ENCODE measurements around the gene CDC5L.

DNA sequence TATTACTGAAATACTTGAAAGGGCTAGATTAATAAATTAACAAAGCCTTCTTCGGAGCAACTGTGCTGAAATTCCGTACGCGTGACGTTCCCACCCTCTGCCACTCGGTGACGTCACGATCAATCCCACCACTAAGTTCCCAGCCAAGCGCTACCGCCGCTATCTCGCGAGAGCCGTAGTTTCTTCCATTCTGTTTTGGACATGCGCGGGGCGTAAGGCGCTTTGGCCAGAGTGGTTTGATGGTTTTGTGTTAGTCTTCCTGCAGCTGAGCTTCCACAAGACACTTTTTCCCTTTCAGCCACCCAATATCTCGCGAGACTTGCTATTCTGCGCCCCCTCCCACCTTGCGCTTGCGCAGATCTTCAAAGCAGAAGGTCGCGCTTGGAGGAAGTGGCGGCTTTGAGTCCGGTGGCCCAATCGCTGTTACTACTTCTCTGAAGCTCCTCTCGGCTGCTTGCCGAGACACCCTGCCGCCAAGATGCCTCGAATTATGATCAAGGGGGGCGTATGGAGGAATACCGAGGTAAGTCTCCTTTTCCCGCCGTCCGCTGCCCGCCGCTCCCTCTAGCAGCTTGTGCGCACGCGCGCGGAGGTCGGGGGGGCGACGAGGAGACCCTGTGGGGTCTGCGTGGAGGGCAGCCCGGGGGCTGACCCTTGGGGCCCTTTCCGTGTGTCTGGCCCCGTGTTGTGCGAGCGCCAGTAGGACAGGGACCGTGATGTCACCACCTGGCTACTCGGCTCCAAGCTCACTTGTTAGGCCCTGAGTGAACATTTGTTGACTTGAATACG lies at the start of gene CDC5L:
- TF ChIP-seq EZH2 (IDR thresholded peaks at IDR 0.05; ENCODE audit: borderline replicate concordance, low read depth, low read length, poor library complexity, severe bottlenecking): no peak
- TF ChIP-seq, protein P1, sequence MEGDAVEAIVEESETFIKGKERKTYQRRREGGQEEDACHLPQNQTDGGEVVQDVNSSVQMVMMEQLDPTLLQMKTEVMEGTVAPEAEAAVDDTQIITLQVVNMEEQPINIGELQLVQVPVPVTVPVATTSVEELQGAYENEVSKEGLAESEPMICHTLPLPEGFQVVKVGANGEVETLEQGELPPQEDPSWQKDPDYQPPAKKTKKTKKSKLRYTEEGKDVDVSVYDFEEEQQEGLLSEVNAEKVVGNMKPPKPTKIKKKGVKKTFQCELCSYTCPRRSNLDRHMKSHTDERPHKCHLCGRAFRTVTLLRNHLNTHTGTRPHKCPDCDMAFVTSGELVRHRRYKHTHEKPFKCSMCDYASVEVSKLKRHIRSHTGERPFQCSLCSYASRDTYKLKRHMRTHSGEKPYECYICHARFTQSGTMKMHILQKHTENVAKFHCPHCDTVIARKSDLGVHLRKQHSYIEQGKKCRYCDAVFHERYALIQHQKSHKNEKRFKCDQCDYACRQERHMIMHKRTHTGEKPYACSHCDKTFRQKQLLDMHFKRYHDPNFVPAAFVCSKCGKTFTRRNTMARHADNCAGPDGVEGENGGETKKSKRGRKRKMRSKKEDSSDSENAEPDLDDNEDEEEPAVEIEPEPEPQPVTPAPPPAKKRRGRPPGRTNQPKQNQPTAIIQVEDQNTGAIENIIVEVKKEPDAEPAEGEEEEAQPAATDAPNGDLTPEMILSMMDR (conservative IDR thresholded peaks at IDR 0.05; ENCODE audit: low read depth, low read length): no peak

All from A673 (cell line).